ENCODE measurements around the gene MAGEC1. TPM values are rescaled to one million over a fixed set of nuclear protein-coding genes. Genes with fewer than 3 reads are reported as not detected.

Gene MAGEC1
- total and polyA plus RNA-seq, 2 of the 4 experiments (the other 2 are of a cell fraction): not detected

GRCh38 chrX:141857479-141857878, 46.2 kb upstream of the MAGEC1 start:
- TF ChIP-seq MXI1 (IDR thresholded peaks at IDR 0.05; ENCODE audit: borderline replicate concordance, low read depth, low read length): no peak
- no peak for TF ChIP-seq USF2 (IDR thresholded peaks at IDR 0.05; ENCODE audit: low read depth, low read length)
- ATAC-seq (ENCODE audit: low read depth): no peak
- WGBS, 2 experiments (ENCODE audit: extremely low coverage in 2 of 2, insufficient read length in 1 of 2): no CpG with 5 or more reads among the region's 3 CpGs

More at GRCh38 chrX:141857479-141857878, 46.2 kb upstream of the MAGEC1 start:
- no peaks in the 10 kb centered on the region for H3K9me1 ChIP-seq (ENCODE audit: insufficient read depth, low read length)
- no peaks in the 10 kb centered on the region for H3K79me1 ChIP-seq (ENCODE audit: low read depth in 1 of 2, low read length in 2 of 2)
- H3K18ac ChIP-seq (ENCODE audit: low read depth, low read length): no peak overlapping the region
- BruUV-seq (replicated peaks): no TSS peak
- no peak overlapping the region for H4K91ac ChIP-seq (ENCODE audit: insufficient read depth, low read depth, low read length)
- no peak for DNase-seq
- H4K20me1 ChIP-seq (ENCODE audit: insufficient read depth, low read length): no peaks in the 10 kb centered on the region
- H3K9ac ChIP-seq (ENCODE audit: low read depth, low read length): no peak overlapping the region
- H3K4me1 ChIP-seq (ENCODE audit: control insufficient read depth, insufficient read depth, low read length): no peaks in the 10 kb centered on the region
- POLR2A ChIA-PET (ENCODE audit: unreplicated experiment): no interaction called here
- H3K56ac ChIP-seq (ENCODE audit: extremely low read depth, insufficient read depth, low read length): no peak overlapping the region
- H3K9me3 ChIP-seq (ENCODE audit: control insufficient read depth, insufficient read depth, low read length): no peaks in the 10 kb centered on the region
- intact Hi-C loops (cut with micrococcal nuclease): no loop called here
- no peak overlapping the region for H3K4me3 ChIP-seq (ENCODE audit: insufficient read depth, low read depth, low read length)
- no peak overlapping the region for H2BK20ac ChIP-seq (ENCODE audit: low read depth, low read length)
- H2BK120ac ChIP-seq (ENCODE audit: low read depth, low read length): no peak overlapping the region
- in situ Hi-C loops (cut with MboI; ENCODE audit: low sequenced_read_pairs): no loop called here
- no peak overlapping the region for H2AK5ac ChIP-seq (ENCODE audit: low read depth, low read length)
- no peak overlapping the region for H4K8ac ChIP-seq (ENCODE audit: low read depth in 2 of 2, low read length in 2 of 2)
- no peak overlapping the region for H3K4ac ChIP-seq (ENCODE audit: low read depth, low read length)
- no peaks in the 10 kb centered on the region for H3K36me3 ChIP-seq (ENCODE audit: control insufficient read depth, insufficient read depth, low read length)
- no peak overlapping the region for H2AFZ ChIP-seq (replicated peaks; ENCODE audit: low read length, poor library complexity)
- no peaks in the 10 kb centered on the region for H3K27me3 ChIP-seq (ENCODE audit: control insufficient read depth, insufficient read depth, low read length)
- no peak overlapping the region for H2BK15ac ChIP-seq (ENCODE audit: low read depth, low read length)
- no peak overlapping the region for H3K27ac ChIP-seq (ENCODE audit: insufficient read depth, low read length)
- H3K14ac ChIP-seq (replicated peaks; ENCODE audit: low read depth, low read length): no peak overlapping the region
- no peak overlapping the region for H4K5ac ChIP-seq (ENCODE audit: low read depth, low read length)
- no peak overlapping the region for H3K23ac ChIP-seq (ENCODE audit: low read depth, low read length)
- no peak overlapping the region for H2AK9ac ChIP-seq (replicated peaks; ENCODE audit: low read depth, low read length, poor library complexity)
- dilution Hi-C loops (cut with HindIII; ENCODE audit: low sequenced_read_pairs, unreplicated experiment): no loop called here
- H3K4me2 ChIP-seq (ENCODE audit: low read depth, low read length): no peak overlapping the region
- CTCF ChIA-PET: interaction anchor here (0.6 kb wide), 2 partner anchors 12 to 548 kb away, joined by 4 read pairs; no protein-coding TSS in a partner anchor
- H2BK5ac ChIP-seq (ENCODE audit: low read depth, low read length, poor library complexity, severe bottlenecking): no peak overlapping the region

Data from IMR-90 (cell line).